Eye (tissue), 1 donor: ENCODE measurements around the gene ZNF227.
"Not testable (repeated sequence)": the region's sequence is repeated elsewhere in the genome, so short reads cannot be mapped to it uniquely, and the experiment has no call there.

Experiments used
- DNase-seq: peaks from one replicate; pipeline ENCODE4 v3.0.0-alpha.2; 2015

The ZNF227 gene

GRCh38 chr19:44253392-44253791 lies 41.1 kb downstream of the ZNF227 start:
- DNase-seq, result not testable (repeated sequence)

DNA sequence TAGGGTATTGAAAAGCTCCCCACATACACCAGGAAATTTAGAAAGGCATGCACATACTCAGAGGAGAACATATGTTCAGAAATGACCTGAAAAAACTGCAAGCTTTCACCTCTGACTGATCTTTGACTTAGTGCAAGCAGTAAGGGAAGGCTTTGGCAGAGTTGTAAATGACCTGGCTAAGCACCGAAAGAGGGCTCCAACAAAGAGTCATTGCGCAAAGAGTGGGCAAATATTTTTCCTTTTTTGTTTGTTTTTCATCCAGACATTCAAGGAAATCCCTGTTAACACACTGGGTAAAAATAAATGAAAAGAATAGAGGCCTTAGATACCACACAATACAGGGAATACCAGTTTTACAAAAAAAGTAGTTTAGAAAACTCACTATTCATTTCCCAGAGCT lies 42.2 kb downstream of the ZNF227 start:
- DNase-seq, result no peak

DNA sequence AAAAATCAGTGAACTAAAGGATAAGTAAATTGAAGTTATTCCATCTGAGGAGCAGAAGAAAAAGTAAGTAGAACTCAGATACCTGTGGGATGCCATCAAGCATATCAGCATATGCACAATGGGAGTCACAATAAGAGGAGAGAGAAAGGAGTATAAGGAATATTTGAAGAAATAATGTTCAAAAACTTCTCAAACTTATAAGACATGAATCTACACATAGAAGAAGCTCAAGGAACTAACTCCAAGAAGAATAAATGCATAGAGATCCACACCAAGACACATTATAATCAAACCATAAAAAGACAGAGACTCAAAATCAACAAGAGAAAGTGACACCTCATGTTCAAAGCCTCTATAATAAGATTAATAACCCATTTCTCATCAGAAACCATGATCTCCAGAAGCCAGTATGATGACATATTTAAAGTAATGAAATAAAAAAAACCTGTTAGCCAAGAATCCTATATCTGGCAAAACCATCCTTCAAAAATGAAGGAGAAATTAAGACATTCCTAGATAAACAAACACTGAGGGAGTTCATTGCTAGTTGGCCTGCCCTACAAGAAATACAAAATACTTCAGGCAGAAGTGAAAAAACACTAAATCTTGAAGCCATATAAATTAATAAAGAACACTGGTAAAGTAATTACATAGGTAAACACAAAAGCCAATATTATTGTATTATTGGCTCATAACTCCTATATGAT lies 43.5 kb downstream of the ZNF227 start:
- DNase-seq, result no peak

- no peak for DNase-seq
These were observed 45.8 kb downstream of the ZNF227 start for GRCh38 chr19:44258136-44258535.

GRCh38 chr19:44258835-44259413 lies 46.6 kb downstream of the ZNF227 start:
- DNase-seq, result no peak

GRCh38 chr19:44260343-44260681 lies 48.0 kb downstream of the ZNF227 start:
- no peak for DNase-seq

- no peak for DNase-seq
These were observed 48.5 kb downstream of the ZNF227 start for GRCh38 chr19:44260695-44261446.

GRCh38 chr19:44277331-44277730 lies 65.0 kb downstream of the ZNF227 start:
- DNase-seq, result no peak

DNA sequence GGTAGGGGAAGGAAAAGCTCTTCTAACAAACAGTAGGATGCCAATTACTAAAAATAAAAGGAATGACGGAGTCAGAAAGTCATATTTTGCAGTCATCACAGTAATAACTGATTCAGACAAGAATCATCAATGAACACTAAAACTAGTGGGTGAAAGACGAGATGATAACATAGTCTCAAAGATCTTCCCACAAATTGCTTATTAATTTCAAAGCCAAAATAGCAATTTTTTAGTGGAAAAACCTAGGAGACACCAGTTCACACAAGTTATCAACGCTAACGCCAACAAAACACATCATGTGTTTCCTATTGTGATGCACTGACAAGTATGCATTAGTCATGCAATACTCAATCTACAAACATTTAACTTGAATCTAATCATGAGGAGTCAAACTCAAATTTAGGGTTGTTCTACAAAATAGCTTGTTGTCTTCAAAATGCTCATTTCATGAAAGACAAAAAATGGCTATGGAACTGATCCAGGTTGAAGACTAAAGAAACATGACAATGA lies 65.9 kb downstream of the ZNF227 start:
- DNase-seq, result no peak

DNA sequence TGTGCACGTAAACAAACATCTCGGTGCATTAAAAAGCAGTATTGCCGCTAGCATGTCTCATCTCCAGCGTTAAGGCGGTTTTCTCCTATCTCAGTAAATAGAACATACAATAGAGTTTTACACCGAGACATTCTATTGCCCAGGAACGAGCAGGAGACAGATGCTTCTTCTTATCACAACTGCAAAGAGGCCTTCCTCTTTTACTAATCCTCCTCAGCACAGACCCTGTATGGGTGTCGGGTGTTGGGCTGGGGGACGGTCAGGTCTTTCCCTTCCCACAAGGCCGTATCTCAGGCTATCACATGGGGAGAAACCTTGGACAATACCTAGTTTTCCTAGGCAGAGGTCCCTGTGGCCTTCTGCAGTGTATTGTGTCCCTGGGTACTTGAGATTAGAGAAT lies 68.6 kb downstream of the ZNF227 start:
- no peak for DNase-seq

GRCh38 chr19:44282846-44283245 lies 70.5 kb downstream of the ZNF227 start:
- no peak for DNase-seq

GRCh38 chr19:44284968-44285367 lies 72.6 kb downstream of the ZNF227 start:
- DNase-seq, result no peak
